HG02884 (cell line): ENCODE results near the gene CENPN.

Experiments
- ATAC-seq: cut with Tn5 transposase; IDR thresholded peaks from one replicate; pipeline ENCODE4 v1.9.1; 2021; ENCODE audit warnings: mild to moderate bottlenecking, moderate library complexity; ENCODE audit not compliant: unreplicated experiment

The CENPN gene

DNA sequence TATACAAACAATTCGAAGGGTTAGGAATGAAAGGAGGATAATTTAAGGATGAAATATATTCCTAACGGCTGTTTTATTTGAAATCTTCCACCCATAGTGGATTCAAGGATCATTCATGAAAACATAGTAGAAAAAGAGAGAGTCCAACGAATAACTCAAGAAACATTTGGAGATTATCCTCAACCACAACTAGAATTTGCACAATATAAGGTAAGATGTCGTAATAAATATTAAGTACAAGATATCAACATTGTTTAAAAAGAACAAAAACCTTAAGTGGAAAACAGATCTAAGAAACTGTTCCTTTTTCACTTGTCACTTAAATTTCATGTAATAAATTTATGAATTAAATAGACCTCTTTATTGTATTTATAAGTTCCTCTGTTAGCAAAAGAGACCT lies 19.4 kb downstream of the CENPN start:
- ATAC-seq: no peak

DNA sequence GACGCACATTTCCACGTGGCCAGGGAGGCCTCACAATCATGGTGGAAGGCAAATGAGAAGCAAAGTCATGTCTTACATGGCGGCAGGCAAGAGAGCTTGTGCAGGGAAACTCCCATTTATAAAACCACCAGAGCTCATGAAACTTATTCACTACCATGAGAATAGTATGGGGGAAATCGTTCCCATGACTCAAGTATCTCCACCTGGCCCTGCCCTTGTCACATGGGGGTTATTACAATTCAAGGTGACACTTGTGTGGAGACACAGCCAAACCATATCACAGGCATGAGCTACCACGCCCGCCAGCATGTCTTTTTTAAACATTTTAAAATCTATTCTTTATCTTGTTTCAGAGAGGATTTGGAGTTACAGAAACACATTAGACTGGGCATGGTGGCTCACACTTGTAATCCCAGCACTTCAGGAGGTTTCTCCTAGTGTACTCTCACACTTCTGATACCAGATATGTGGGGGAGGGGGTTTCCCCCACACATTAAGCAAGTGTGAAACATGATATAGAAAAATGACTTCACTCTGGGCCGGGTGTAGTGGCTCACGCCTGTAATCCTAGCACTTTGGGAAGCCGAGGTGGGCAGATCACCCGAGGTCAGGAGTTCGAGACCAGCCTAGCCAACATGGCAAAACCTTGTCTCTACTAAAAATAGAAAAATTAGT lies 23.1 kb downstream of the CENPN start:
- no peak for ATAC-seq

- ATAC-seq: peak; percentile 82
Measured at GRCh38 chr16:81035398-81035974, 28.5 kb downstream of the CENPN start, which contains the start of gene ATMIN. Gene ATMIN (plus strand): TSS chr16:81035842. CDS start chr16:81035871, 29 bp downstream.

DNA sequence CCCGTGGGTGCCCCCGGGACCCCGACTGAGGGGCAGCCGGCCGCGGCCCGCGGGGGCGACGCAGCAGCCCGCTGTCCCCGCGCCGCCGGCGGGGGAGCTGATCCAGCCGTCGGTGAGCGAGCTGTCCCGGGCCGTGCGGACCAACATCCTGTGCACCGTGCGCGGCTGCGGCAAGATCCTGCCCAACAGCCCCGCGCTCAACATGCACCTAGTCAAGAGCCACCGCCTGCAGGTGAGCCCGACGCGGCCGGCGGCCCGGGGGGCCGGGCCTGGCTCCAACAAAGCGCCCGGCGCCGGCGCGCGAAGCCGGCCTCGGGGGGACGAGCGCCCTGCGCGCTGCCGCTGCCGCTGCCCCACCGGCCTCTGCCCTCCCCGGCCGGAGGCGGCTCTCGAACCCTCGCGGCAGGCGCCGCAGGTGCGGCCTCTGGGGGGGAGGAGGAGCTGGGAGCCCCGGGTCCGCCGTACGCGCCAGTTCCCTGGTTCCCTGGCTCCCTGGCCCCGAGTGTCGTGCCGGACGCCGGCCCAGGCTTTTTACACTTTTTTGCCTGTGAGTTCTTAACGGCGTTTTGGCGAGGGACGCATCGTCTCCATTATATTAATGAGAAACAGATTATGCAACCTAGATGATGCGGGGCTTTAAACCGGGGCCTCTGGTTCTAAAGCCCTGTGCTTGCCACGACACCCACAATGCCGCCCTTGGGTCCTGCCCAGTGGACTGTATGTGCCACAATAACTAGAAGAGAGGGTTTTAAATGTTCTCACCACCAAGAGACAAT lies 29.1 kb downstream of the CENPN start:
- ATAC-seq: peak; percentile 49

DNA sequence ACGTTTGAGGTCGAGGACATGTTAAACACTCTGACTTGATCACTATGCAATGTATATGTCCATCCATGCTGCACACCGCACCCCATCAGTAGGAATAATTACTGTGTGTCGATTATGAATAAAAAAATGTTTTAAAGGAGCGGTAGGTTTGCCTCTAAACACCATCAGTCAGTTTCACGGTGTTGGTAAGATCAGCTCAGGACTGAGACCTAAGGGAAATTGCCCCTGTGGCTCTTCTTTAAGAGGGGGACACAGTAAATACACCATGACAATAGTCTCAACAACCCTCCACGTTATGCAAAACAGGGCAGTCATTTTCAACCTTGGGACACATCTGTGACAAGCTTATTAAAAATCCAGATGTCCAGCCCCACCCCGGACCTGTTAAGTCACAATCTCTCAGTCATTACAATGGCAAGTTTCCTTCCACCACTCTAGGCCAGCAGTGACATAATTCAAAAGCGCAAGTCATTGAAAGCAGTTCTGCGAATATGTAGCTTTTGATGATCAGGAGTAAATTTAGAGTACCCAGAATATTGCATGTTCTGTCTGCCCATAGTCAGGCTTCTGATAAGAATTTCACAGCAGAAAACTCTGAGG lies 29.8 kb downstream of the CENPN start:
- ATAC-seq: no peak

GRCh38 chr16:81040131-81040530 lies 33.1 kb downstream of the CENPN start:
- ATAC-seq: no peak

GRCh38 chr16:81040842-81041241 lies 33.8 kb downstream of the CENPN start:
- no peak for ATAC-seq

- ATAC-seq: no peak
Measured at GRCh38 chr16:81041696-81042095, 34.7 kb downstream of the CENPN start.

GRCh38 chr16:81042821-81043220 lies 35.8 kb downstream of the CENPN start:
- ATAC-seq: no peak

DNA sequence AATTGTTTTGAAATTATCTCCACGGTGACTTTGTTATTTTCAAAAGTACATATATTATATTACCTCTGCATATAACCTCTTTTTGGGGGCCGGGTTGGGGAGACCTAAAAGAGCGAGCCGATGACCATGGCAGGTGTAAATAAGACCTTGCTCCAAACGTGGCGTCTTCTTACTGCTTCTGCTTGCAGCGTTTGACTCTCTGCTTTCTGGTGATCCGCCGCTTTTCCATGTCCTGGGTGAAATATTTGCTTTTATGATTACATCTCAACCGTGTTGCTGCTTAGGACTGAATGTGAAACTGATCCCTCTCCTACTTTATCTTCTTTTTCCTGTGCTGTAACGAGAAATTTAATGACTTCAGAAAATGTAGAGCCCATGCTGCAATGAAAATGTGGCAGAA lies 46.7 kb downstream of the CENPN start:
- ATAC-seq: no peak

GRCh38 chr16:81060576-81061306 lies 53.7 kb downstream of the CENPN start:
- no peak for ATAC-seq

DNA sequence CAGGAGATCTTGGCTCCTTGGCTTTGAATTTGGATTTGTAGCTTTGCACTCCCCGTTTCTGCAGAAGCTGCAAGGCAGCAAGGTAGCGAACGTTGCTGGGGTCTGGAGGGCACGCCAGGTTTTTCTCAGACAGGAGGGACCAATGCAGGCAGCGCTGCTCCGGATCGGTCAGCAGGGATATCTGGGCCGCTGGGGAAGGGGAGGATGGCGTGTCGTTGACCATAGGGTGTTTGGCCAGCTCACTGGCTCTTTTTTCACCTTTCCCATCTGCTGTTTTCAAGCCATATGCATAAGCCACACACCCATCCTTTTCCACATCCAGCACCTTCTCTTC lies 54.3 kb downstream of the CENPN start:
- ATAC-seq: no peak

DNA sequence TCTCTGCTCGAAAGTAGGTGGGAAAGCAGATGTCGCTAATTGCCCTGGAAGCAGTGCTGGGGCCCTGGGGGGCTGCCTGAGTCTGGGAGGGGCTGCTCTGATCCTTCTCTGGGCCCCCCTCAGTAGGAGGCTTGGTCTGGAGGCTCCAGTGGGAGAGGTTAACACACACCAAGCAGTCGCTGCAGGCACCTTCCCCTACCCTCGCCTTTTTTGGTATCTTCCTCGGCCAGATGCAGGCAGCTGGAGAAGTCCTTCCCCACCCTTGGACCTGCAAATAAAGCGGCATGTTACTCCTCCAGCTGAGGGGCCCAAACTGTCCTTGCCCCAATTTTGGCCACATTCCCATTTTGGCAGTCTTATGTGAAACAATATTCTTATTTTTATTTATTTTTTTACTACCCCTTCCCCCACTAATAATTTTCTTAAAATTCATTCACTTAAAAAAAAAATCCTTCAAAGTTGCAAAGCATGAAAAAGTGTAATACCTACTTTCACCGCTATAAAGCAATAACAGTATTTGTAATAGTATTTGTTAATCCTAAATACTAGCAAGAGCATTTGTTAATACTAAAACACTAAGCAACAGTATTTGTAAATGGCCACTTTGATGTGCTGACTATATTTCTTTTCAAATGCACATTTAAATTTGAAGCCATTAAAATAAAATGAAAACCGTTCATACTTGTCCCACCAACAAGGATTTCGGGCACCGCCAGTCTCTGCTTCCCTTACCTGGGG lies 55.0 kb downstream of the CENPN start:
- ATAC-seq: no peak

- ATAC-seq: no peak
Measured at GRCh38 chr16:81066681-81067080, 59.7 kb downstream of the CENPN start.

DNA sequence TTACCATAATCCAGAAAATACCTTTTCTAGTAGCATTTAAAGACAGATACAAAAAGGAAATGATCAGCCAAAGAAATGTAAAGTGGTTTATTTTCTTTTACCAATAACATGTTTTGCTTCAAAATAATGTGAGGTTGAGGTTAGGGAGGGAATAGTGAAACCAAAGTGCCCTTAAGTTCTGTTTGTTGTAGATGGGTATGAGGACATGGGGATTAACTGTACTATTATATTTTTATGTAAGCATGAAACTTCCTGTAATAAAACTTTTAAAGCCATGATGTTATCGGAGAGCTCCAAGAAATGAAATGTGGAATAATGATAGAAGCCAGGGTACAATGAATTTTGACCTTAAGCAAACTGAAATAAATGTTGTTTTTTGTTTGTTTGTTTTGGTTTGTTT lies 60.2 kb downstream of the CENPN start:
- no peak for ATAC-seq

DNA sequence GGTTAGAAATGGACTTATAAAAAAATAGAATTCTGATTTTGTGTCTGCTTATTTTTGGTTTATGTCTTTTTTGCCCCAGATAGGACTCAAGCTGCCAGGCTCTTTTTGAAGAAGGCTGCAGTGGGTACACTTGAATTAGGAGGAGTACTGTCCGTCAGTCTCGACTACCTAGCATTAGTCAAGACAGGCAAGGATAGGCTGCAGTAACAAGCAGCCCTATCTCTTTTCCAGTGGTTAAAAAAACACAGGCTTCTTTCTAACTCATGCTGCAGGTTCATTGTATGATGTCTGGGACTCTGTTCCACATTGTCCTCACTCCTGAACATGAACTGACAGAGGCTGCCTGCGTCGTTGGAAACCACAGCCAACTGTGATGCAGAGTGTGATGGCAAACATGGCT lies 62.0 kb downstream of the CENPN start:
- no peak for ATAC-seq

DNA sequence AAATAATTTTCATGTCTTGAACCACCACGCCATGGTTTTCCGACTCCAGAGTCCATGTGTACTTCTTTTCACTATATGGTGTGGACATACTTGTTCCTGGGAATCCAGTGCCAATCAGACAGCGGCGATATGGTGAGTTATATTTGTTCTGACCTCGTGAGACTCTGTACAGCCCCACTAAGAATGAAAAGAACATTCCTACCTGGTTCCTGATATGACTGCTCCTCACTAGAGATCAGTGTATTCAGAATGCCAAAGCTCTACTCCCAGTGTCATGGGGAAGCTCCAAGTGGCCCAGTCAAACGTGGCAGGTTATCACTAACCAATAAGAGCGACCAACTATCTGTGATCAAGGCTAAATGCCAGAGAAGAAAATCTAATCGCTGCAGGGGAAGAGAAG lies 64.0 kb downstream of the CENPN start:
- no peak for ATAC-seq

GRCh38 chr16:81071805-81072204 lies 64.8 kb downstream of the CENPN start:
- no peak for ATAC-seq

- no peak for ATAC-seq
Measured at GRCh38 chr16:81073560-81074330, 66.7 kb downstream of the CENPN start.
